H1 (cell line): ENCODE results near the gene XPNPEP3. TPM values are rescaled to one million over a fixed set of nuclear protein-coding genes. Genes with fewer than 3 reads are reported as not detected.

ENCODE experiments used
- CTCF ChIA-PET: fragments of 300-600 bp; sonication (Branson Sonifier 250); formaldehyde crosslinking; loops from one replicate; lab custom pipeline; 2021; ENCODE audit not compliant: partially characterized antibody; lab: Charles Lee
- POLR2A ChIA-PET: fragments of 300-600 bp; sonication (Branson Sonifier 250); formaldehyde crosslinking; loops from one replicate; lab custom pipeline; 2021; ENCODE audit warnings: inconsistent platforms; ENCODE audit not compliant: partially characterized antibody; lab: Charles Lee
- DNase-seq, 2 experiments: peaks; one replicate each; pipeline versions ENCODE4 v3.0.0 to v3.0.0-alpha.2; 2010 to 2022; ENCODE audit warnings: low spot score in 2 of 2, low read depth in 1 of 2, mixed read lengths in 1 of 2
- FAIRE-seq: peaks from 2 replicates; lab custom pipeline; 2011; peaks lifted over from hg19 to GRCh38; lab: Jason Lieb, UNC
- H2AFZ ChIP-seq: 2 replicates; pipeline ENCODE4 v1.8.1; 2012; ENCODE audit warnings: low read length, inconsistent platforms
- H2AK5ac ChIP-seq: 2 replicates; pipeline ENCODE4 v1.6.1; 2013; ENCODE audit warnings: low read depth, low read length
- H2BK120ac ChIP-seq: replicated peaks from 2 replicates; pipeline ENCODE3; 2013; ENCODE audit warnings: low read depth, low read length, inconsistent platforms
- H2BK12ac ChIP-seq: 2 replicates; pipeline ENCODE4 v1.6.1; 2013; ENCODE audit warnings: low read depth, low read length
- H2BK15ac ChIP-seq: 2 replicates; pipeline ENCODE4 v1.6.1; 2013; ENCODE audit warnings: low read length
- H2BK20ac ChIP-seq: 2 replicates; pipeline ENCODE4 v1.6.1; 2013; ENCODE audit warnings: low read length
- H2BK5ac ChIP-seq: 2 replicates; pipeline ENCODE4 v1.6.1; 2013; ENCODE audit warnings: low read depth, low read length
- H3K14ac ChIP-seq: 2 replicates; pipeline ENCODE4 v1.6.1; 2013; ENCODE audit warnings: inconsistent platforms; ENCODE audit not compliant: insufficient read length
- H3K18ac ChIP-seq: 2 replicates; pipeline ENCODE4 v1.6.1; 2013; ENCODE audit warnings: low read length; ENCODE audit errors: extremely low read depth
- H3K23ac ChIP-seq: 2 replicates; pipeline ENCODE4 v1.6.1; 2013; ENCODE audit warnings: inconsistent platforms; ENCODE audit not compliant: insufficient read length
- H3K23me2 ChIP-seq: 2 replicates; pipeline ENCODE4 v1.6.1; 2013; ENCODE audit warnings: low read depth, low read length
- H3K27ac ChIP-seq: 2 replicates; pipeline ENCODE4 v1.6.1; 2011; ENCODE audit warnings: low read depth, low read length, inconsistent platforms
- H3K27me3 ChIP-seq, 4 experiments: replicated peaks in 1 of 4; 1 replicate in 1 of 4; 2 replicates in 3 of 4; pipeline versions ENCODE4 v1.6.1 to v1.8.1; 2011 to 2013; ENCODE audit warnings: low read length in 3 of 4, mild to moderate bottlenecking in 3 of 4, inconsistent platforms in 2 of 4, mixed read lengths in 2 of 4, moderate library complexity in 1 of 4; ENCODE audit not compliant: control insufficient read depth in 3 of 4, insufficient read depth in 3 of 4; ENCODE audit errors: extremely low read depth in 1 of 4
- H3K36me3 ChIP-seq, 4 experiments: 2 replicates each; pipeline versions ENCODE4 v1.6.1 to v1.8.1; 2011 to 2013; ENCODE audit warnings: mild to moderate bottlenecking in 4 of 4, low read length in 3 of 4, moderate library complexity in 2 of 4, control low read depth in 1 of 4, inconsistent platforms in 1 of 4; ENCODE audit not compliant: insufficient read depth in 4 of 4, control insufficient read depth in 2 of 4
- H3K4ac ChIP-seq: replicated peaks from 2 replicates; pipeline ENCODE3; 2013; ENCODE audit warnings: low read length, low read depth, mixed read lengths, inconsistent platforms; ENCODE audit not compliant: insufficient read length
- H3K4me1 ChIP-seq, 4 experiments: replicated peaks in 1 of 4; 1 replicate in 1 of 4; 2 replicates in 3 of 4; pipeline versions ENCODE4 v1.6.1 to v1.8.1; 2011 to 2013; ENCODE audit warnings: low read length in 3 of 4, inconsistent platforms in 2 of 4, mixed read lengths in 1 of 4; ENCODE audit not compliant: insufficient read depth in 4 of 4, control insufficient read depth in 3 of 4
- H3K4me2 ChIP-seq, 2 experiments: 2 replicates each; pipeline versions ENCODE4 v1.6.1 to v1.8.1; 2011 to 2013; ENCODE audit warnings: low read depth in 2 of 2, low read length in 2 of 2, control low read depth in 1 of 2, inconsistent platforms in 1 of 2, mild to moderate bottlenecking in 1 of 2; ENCODE audit not compliant: insufficient read depth in 1 of 2
- H3K4me3 ChIP-seq, 4 experiments: fragments of 200-600, 300-600 bp in 1 of 4; sonication (generic), shearing (Covaris generic), sonication (Bioruptor Twin) in 1 of 4; 2 replicates each; pipeline versions ENCODE4 v1.5.1 to v1.8.1; 2011 to 2016; ENCODE audit warnings: low read length in 4 of 4, low read depth in 3 of 4, control low read depth in 2 of 4, inconsistent platforms in 2 of 4, mild to moderate bottlenecking in 2 of 4, mixed read lengths in 1 of 4, moderate library complexity in 1 of 4; ENCODE audit not compliant: insufficient read depth in 2 of 4; ENCODE audit errors: extremely low read depth in 1 of 4
- H3K56ac ChIP-seq: replicated peaks from 2 replicates; pipeline ENCODE3; 2013; ENCODE audit warnings: low read depth, mild to moderate bottlenecking, mixed read lengths, low read length, inconsistent platforms; ENCODE audit not compliant: insufficient read length
- H3K79me1 ChIP-seq: 2 replicates; pipeline ENCODE4 v1.6.1; 2013; ENCODE audit warnings: low read depth, low read length, control low read depth
- H3K79me2 ChIP-seq, 2 experiments: 2 replicates each; pipeline versions ENCODE4 v1.6.1 to v1.8.1; 2012 to 2013; ENCODE audit warnings: low read length in 2 of 2, mild to moderate bottlenecking in 2 of 2, inconsistent platforms in 1 of 2; ENCODE audit not compliant: insufficient read depth in 2 of 2, control insufficient read depth in 1 of 2
- H3K9ac ChIP-seq, 4 experiments: replicated peaks in 1 of 4; 1 replicate in 1 of 4; 2 replicates in 3 of 4; pipeline versions ENCODE4 v1.6.1 to v1.8.1; 2011 to 2013; ENCODE audit warnings: low read depth in 3 of 4, low read length in 3 of 4, control low read depth in 2 of 4, mild to moderate bottlenecking in 2 of 4, moderate library complexity in 2 of 4, inconsistent platforms in 1 of 4; ENCODE audit errors: extremely low read depth in 1 of 4
- H3K9me3 ChIP-seq, 2 experiments: 2 replicates each; pipeline versions ENCODE4 v1.6.1 to v1.8.1; 2012 to 2013; ENCODE audit warnings: mild to moderate bottlenecking in 2 of 2, moderate library complexity in 2 of 2, control low read depth in 1 of 2, inconsistent platforms in 1 of 2, low read depth in 1 of 2, low read length in 1 of 2, mixed read lengths in 1 of 2; ENCODE audit not compliant: insufficient read depth in 2 of 2
- H4K20me1 ChIP-seq, 2 experiments: replicated peaks in 1 of 2; 2 replicates each; pipeline versions ENCODE3 to v1.8.1; 2011 to 2013; ENCODE audit warnings: inconsistent platforms in 2 of 2, low read length in 2 of 2, mild to moderate bottlenecking in 1 of 2; ENCODE audit not compliant: insufficient read depth in 2 of 2, control insufficient read depth in 1 of 2
- H4K5ac ChIP-seq: 2 replicates; pipeline ENCODE4 v1.6.1; 2013; ENCODE audit warnings: low read length, low read depth, mixed read lengths, inconsistent platforms; ENCODE audit not compliant: insufficient read length
- H4K8ac ChIP-seq: 2 replicates; pipeline ENCODE4 v1.8.0; 2013; ENCODE audit warnings: mild to moderate bottlenecking, moderate library complexity, low read length, inconsistent platforms; ENCODE audit not compliant: insufficient read depth; ENCODE audit errors: extremely low read depth
- H4K91ac ChIP-seq: replicated peaks from 2 replicates; pipeline ENCODE3; 2013; ENCODE audit warnings: low read length, mixed read lengths, inconsistent platforms; ENCODE audit not compliant: insufficient read length
- ASH2L ChIP-seq: fragments of 200-600, 300-600 bp; sonication (generic); IDR thresholded peaks from one replicate; pipeline ENCODE4 v1.7.1; 2017; ENCODE audit warnings: low read length
- BACH1 ChIP-seq: IDR thresholded peaks from 2 replicates; pipeline ENCODE4 v1.6.1; 2012; ENCODE audit warnings: low read length, improper control_type of control experiment
- CEBPB ChIP-seq: IDR thresholded peaks from 2 replicates; pipeline ENCODE4 v1.6.1; 2012; ENCODE audit warnings: low read depth, low read length
- CHD2 ChIP-seq: IDR thresholded peaks from 2 replicates; pipeline ENCODE4 v1.6.1; 2012; ENCODE audit warnings: low read length, improper control_type of control experiment
- HDAC2 ChIP-seq, 2 experiments: fragments of 300-600 bp in 1 of 2; sonication (generic) in 1 of 2; IDR thresholded peaks; 2 replicates each; pipeline ENCODE4 v1.6.1; 2011 to 2012; ENCODE audit warnings: low read depth in 2 of 2, low read length in 2 of 2, mild to moderate bottlenecking in 2 of 2, moderate library complexity in 2 of 2, borderline replicate concordance in 1 of 2, inconsistent platforms in 1 of 2
- KDM4A ChIP-seq: IDR thresholded peaks from one replicate; pipeline ENCODE4 v1.7.1; 2012; ENCODE audit warnings: low read depth, mild to moderate bottlenecking, moderate library complexity, low read length, inconsistent platforms; ENCODE audit not compliant: severe bottlenecking
- RNF2 ChIP-seq: fragments of 200-900, 300-1000 bp; sonication (generic); IDR thresholded peaks from 2 replicates; pipeline ENCODE4 v1.7.1; 2016; ENCODE audit warnings: borderline replicate concordance, low read depth, mild to moderate bottlenecking, antibody characterized with exemption, low read length; ENCODE audit not compliant: poor library complexity, severe bottlenecking; ENCODE audit errors: missing control alignments
- SAP30 ChIP-seq: fragments of 300-600 bp; sonication (generic); IDR thresholded peaks from 2 replicates; pipeline ENCODE4 v1.7.1; 2012; ENCODE audit warnings: low read length, moderate library complexity, mild to moderate bottlenecking, inconsistent platforms; ENCODE audit not compliant: insufficient read depth, insufficient replicate concordance
- SP2 ChIP-seq: IDR thresholded peaks from 2 replicates; pipeline ENCODE4 v1.6.1; 2012; ENCODE audit warnings: mild to moderate bottlenecking, low read length, inconsistent platforms
- WGBS, 2 experiments: shearing (Covaris generic) in 1 of 2; methylation state at CpG; one replicate each; pipeline versions ENCODE4 v1.1.6 to v1.1.7; 2013 to 2015; ENCODE audit warnings: low lambda C conversion rate in 2 of 2, mixed read lengths in 2 of 2, inconsistent platforms in 1 of 2, low coverage in 1 of 2, missing lambda C conversion rate in 1 of 2; ENCODE audit not compliant: insufficient replicate concordance in 2 of 2, insufficient coverage in 1 of 2, insufficient read length in 1 of 2; ENCODE audit errors: extremely low coverage in 1 of 2, missing lambda C conversion rate in 1 of 2; 5-methylcytosine and 5-hydroxymethylcytosine counted together
- polyA plus RNA-seq, 7 experiments: library from polyadenylated mRNA; depleted of rRNA in 3 of 7; stranded (reverse) in 5 of 7; unstranded in 2 of 7; fragments of >200 nt in 5 of 7; fragments of 200-250 nt in 2 of 7; gene quantifications; 1 replicate in 5 of 7; 2 replicates in 1 of 7; 4 replicates in 1 of 7; pipeline versions ENCODE4 v1.2.1 to v1.2.3, GENCODE V29; 2011 to 2013; ENCODE audit warnings: missing spikeins in 2 of 7, mixed read lengths in 2 of 7
- total RNA-seq: library from RNA; stranded (reverse); fragmentation: NEBNext Ultra II Directional; extraction: Animal tissue kit (Norgen Biotek cat#: 25700); gene quantifications from 2 replicates; pipeline ENCODE4 v1.2.1, GENCODE V29; 2021
- TF ChIP-seq, protein P1 (sequence below), 3 experiments: IDR thresholded peaks; 1 replicate in 2 of 3; 2 replicates in 1 of 3; pipeline versions ENCODE4 v1.5.1 to v1.6.1; 2011; ENCODE audit warnings: low read length in 3 of 3, mild to moderate bottlenecking in 3 of 3, inconsistent platforms in 2 of 3, low read depth in 1 of 3, moderate library complexity in 1 of 3; ENCODE audit not compliant: insufficient read depth in 1 of 3; ENCODE audit errors: control extremely low read depth in 1 of 3

The XPNPEP3 gene
- total and polyA plus RNA-seq, 2 of the 8 experiments (the other 6 are each of a cell fraction or from before 2014, with no cell fraction given) = 25.8 to 29.2 TPM

DNA sequence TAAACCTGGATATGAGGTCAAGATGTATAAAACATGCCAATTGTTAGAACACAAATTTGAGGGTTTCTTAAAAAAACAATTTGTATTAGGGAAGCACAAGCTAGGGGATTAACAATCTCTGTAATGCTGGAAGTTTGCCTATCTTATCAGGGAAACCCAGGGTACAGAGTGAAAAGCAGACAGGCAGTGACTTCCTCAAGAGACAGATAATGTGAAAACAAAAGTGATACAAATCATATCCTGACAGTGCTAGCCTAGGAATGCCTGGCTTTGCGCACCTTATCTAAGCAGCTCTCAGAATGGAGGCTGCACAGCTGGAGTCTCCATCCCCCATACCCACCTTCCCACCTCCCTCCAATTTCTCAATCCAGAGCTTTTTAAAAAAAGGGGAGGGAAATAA, 71.7 kb downstream of the XPNPEP3 start:
- Histone ChIP-seq H2AK5ac (no peak overlapping the region), H3K56ac (no peak overlapping the region), H3K4ac (no peak overlapping the region), H2AFZ (no peak overlapping the region), H3K4me1 (no peaks in the 10 kb centered on the region), H3K23ac (no peak overlapping the region), H2BK5ac (no peak overlapping the region), H3K79me2 (no peaks in the 10 kb centered on the region), H3K4me3 (no peak overlapping the region), H2BK15ac (no peak overlapping the region), H4K5ac (no peak overlapping the region), H3K79me1 (no peaks in the 10 kb centered on the region), H4K8ac (no peak overlapping the region), H3K27ac (no peak overlapping the region), H4K20me1 (no peaks in the 10 kb centered on the region), H3K18ac (no peak overlapping the region), H3K23me2 (no peaks in the 10 kb centered on the region), H3K4me2 (no peak overlapping the region), H3K14ac (no peak overlapping the region), H2BK20ac (no peak overlapping the region), H3K27me3 (no peaks in the 10 kb centered on the region), H2BK120ac (no peak overlapping the region), H2BK12ac (no peak overlapping the region), H3K9me3 (no peaks in the 10 kb centered on the region), H3K36me3 (peaks cover 2 to 25% (median 13%) of the 10 kb centered on the region in 4 experiments; a peak in 6 of 8 replicates), H4K91ac (no peak overlapping the region), H3K9ac (no peak overlapping the region)
- FAIRE-seq (no peak), DNase-seq (no peak)
- TF ChIP-seq SP2 = no peak
- TF ChIP-seq CEBPB = no peak
- no peak for TF ChIP-seq HDAC2 (IDR thresholded peaks at IDR 0.05; ENCODE audit: borderline replicate concordance in 1 of 2, low read depth in 2 of 2, low read length in 2 of 2)
- no peak for TF ChIP-seq BACH1
- TF ChIP-seq CHD2 = no peak
- TF ChIP-seq SAP30 = no peak
- no peak for TF ChIP-seq KDM4A
- TF ChIP-seq, protein P1, sequence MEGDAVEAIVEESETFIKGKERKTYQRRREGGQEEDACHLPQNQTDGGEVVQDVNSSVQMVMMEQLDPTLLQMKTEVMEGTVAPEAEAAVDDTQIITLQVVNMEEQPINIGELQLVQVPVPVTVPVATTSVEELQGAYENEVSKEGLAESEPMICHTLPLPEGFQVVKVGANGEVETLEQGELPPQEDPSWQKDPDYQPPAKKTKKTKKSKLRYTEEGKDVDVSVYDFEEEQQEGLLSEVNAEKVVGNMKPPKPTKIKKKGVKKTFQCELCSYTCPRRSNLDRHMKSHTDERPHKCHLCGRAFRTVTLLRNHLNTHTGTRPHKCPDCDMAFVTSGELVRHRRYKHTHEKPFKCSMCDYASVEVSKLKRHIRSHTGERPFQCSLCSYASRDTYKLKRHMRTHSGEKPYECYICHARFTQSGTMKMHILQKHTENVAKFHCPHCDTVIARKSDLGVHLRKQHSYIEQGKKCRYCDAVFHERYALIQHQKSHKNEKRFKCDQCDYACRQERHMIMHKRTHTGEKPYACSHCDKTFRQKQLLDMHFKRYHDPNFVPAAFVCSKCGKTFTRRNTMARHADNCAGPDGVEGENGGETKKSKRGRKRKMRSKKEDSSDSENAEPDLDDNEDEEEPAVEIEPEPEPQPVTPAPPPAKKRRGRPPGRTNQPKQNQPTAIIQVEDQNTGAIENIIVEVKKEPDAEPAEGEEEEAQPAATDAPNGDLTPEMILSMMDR (IDR thresholded peaks at IDR 0.05; ENCODE audit: control extremely low read depth in 1 of 3, insufficient read depth in 1 of 3, low read depth in 1 of 3, low read length in 3 of 3) = no peak
- TF ChIP-seq RNF2 = no peak
- TF ChIP-seq ASH2L = no peak
- WGBS, 2 experiments = 87% methylated on average over 1 of the region's 1 CpG; no CpG with 5 or more reads in 1 of the 2 experiments
- CTCF ChIA-PET = interaction anchor here (0.6 to 1.1 kb wide), 3 partner anchors 154 to 446 kb away, joined by 3 to 4 read pairs (median 3); partner anchors contain the start of gene EP300
- POLR2A ChIA-PET = interaction anchor here (0.6 kb wide), 1 partner anchor 49 kb away, joined by 3 read pairs; no protein-coding TSS in a partner anchor
